B cell (primary cell): Measurements from ENCODE around the gene LRRC75B. TPM values are rescaled to one million over a fixed set of nuclear protein-coding genes. Genes with fewer than 3 reads are reported as not detected.
"Not testable (repeated sequence)": the region's sequence is repeated elsewhere in the genome, so short reads cannot be mapped to it uniquely, and the experiment has no call there.

ENCODE experiments used
- ATAC-seq: fragments of 200-7000 bp; cut with Tn5 transposase; one replicate; pipeline ENCODE4 v1.10.0; 2021; ENCODE audit warnings: low read depth, mild to moderate bottlenecking, moderate number of reproducible peaks, moderate library complexity
- CTCF ChIA-PET: fragments of 350-600 bp; sonication (Branson Sonifier 250); formaldehyde crosslinking; loops from one replicate; lab custom pipeline; 2021; ENCODE audit warnings: antibody characterized with exemption, inconsistent platforms; lab: Charles Lee
- POLR2A ChIA-PET: fragments of 350-600 bp; sonication (Branson Sonifier 250); formaldehyde crosslinking; loops from one replicate; lab custom pipeline; 2021; ENCODE audit warnings: antibody characterized with exemption; lab: Charles Lee
- DNase-seq: peaks from one replicate; pipeline ENCODE4 v3.0.0; 2013
- H2AFZ ChIP-seq: 2 replicates; pipeline ENCODE4 v1.6.1; 2012; ENCODE audit warnings: mild to moderate bottlenecking, low read depth, low read length; ENCODE audit not compliant: insufficient read depth, poor library complexity, severe bottlenecking
- H3K27ac ChIP-seq, 2 donors: 1 replicate in 1 of 2; 2 replicates in 1 of 2; pipeline ENCODE4 v1.5.1; 2012 to 2013; ENCODE audit warnings: low read length in 2 of 2, mild to moderate bottlenecking in 2 of 2, moderate library complexity in 1 of 2
- H3K27me3 ChIP-seq, 4 experiments: fragments of 200-600 bp in 1 of 4; sonication (generic) in 1 of 4; replicated peaks in 1 of 4; 1 replicate in 2 of 4; 2 replicates in 2 of 4; pipeline versions ENCODE4 v1.6.1 to v1.7.0; 2013 to 2016; ENCODE audit warnings: low read length in 3 of 4, mild to moderate bottlenecking in 2 of 4, mixed read lengths in 1 of 4, moderate library complexity in 1 of 4; ENCODE audit not compliant: insufficient read depth in 4 of 4, control insufficient read depth in 3 of 4; ENCODE audit errors: control extremely low read depth in 1 of 4
- H3K36me3 ChIP-seq, 2 experiments: replicated peaks in 1 of 2; 1 replicate in 1 of 2; 2 replicates in 1 of 2; pipeline versions ENCODE4 v1.6.1 to v1.7.1; 2013; ENCODE audit warnings: low read length in 1 of 2; ENCODE audit not compliant: insufficient read depth in 2 of 2, control insufficient read depth in 1 of 2; ENCODE audit errors: control extremely low read depth in 1 of 2, extremely low read depth in 1 of 2
- H3K4me1 ChIP-seq, 2 donors: fragments of 200-600 bp in 1 of 2; sonication (generic) in 1 of 2; 1 replicate in 1 of 2; 2 replicates in 1 of 2; pipeline versions ENCODE4 v1.5.1 to v1.6.1; 2013 to 2017; ENCODE audit warnings: low read length in 2 of 2; ENCODE audit not compliant: control insufficient read depth in 2 of 2, insufficient read depth in 2 of 2
- H3K4me2 ChIP-seq: replicated peaks from 2 replicates; pipeline ENCODE3; 2012; ENCODE audit warnings: mild to moderate bottlenecking, low read depth, low read length; ENCODE audit not compliant: poor library complexity, severe bottlenecking
- H3K4me3 ChIP-seq, 5 experiments: fragments of 200-600 bp in 1 of 5; sonication (generic) in 1 of 5; 1 replicate in 3 of 5; 2 replicates in 2 of 5; pipeline versions ENCODE4 v1.5.1 to v1.7.0; 2011 to 2016; ENCODE audit warnings: low read length in 4 of 5, mild to moderate bottlenecking in 4 of 5, low read depth in 2 of 5, control low read depth in 1 of 5, moderate library complexity in 1 of 5; ENCODE audit not compliant: insufficient read depth in 1 of 5; ENCODE audit errors: control extremely low read depth in 1 of 5, extremely low read depth in 1 of 5
- H3K79me2 ChIP-seq: fragments of 200-600 bp; sonication (generic); one replicate; pipeline ENCODE4 v1.6.0; 2016; ENCODE audit warnings: low read length; ENCODE audit not compliant: control insufficient read depth, insufficient read depth
- H3K9ac ChIP-seq: fragments of 200-600 bp; sonication (generic); 2 replicates; pipeline ENCODE4 v1.6.1; 2017; ENCODE audit warnings: mild to moderate bottlenecking, low read length, moderate library complexity
- H3K9me3 ChIP-seq, 3 donors: one replicate each; pipeline versions ENCODE4 v1.6.1 to v1.7.1; 2013; ENCODE audit warnings: low read length in 2 of 3; ENCODE audit not compliant: control insufficient read depth in 2 of 3, insufficient read depth in 1 of 3; ENCODE audit errors: control extremely low read depth in 1 of 3
- H4K20me1 ChIP-seq: 2 replicates; pipeline ENCODE4 v1.6.0; 2012; ENCODE audit warnings: mild to moderate bottlenecking, low read length; ENCODE audit not compliant: insufficient read depth, control insufficient read depth, poor library complexity, severe bottlenecking
- H3K27ac Mint-ChIP-seq: one replicate; pipeline ENCODE4 v1.8.0; 2021; ENCODE audit warnings: mixed read lengths
- H3K27me3 Mint-ChIP-seq: one replicate; pipeline ENCODE4 v1.8.0; 2021; ENCODE audit warnings: mixed read lengths
- H3K4me1 Mint-ChIP-seq: one replicate; pipeline ENCODE4 v1.8.0; 2021; ENCODE audit warnings: mixed read lengths
- H3K4me3 Mint-ChIP-seq: one replicate; pipeline ENCODE4 v1.8.0; 2021; ENCODE audit warnings: mixed read lengths
- H3K9me3 Mint-ChIP-seq: one replicate; pipeline ENCODE4 v1.8.0; 2022; ENCODE audit warnings: mixed read lengths; ENCODE audit not compliant: insufficient read depth
- WGBS: methylation state at CpG from one replicate; pipeline ENCODE4 v1.1.5; 2013; ENCODE audit warnings: missing lambda C conversion rate; ENCODE audit not compliant: insufficient coverage; 5-methylcytosine and 5-hydroxymethylcytosine counted together
- intact Hi-C: fragments of 100-400 bp; cut with micrococcal nuclease; formaldehyde crosslinking; loops from one replicate; pipeline ENCODE4 v1.10.0; 2022
- polyA plus RNA-seq: library from polyadenylated mRNA; depleted of rRNA; stranded (reverse); fragments of >200 nt; gene quantifications from 2 replicates; pipeline ENCODE4 v1.2.3, GENCODE V29; 2012
- total RNA-seq, 2 donors: library from RNA; stranded (reverse); fragments of 120-200 nt in 1 of 2; gene quantifications; 1 replicate in 1 of 2; 2 replicates in 1 of 2; pipeline versions ENCODE4 v1.2.3 to v1.2.4, GENCODE V29; 2013 to 2022

The LRRC75B gene
- total and polyA plus RNA-seq, 2 donors (not counting 1 experiment from before 2014, with no cell fraction given), result 1.3 to 3.1 TPM

- H3K36me3 ChIP-seq, H3K79me2 ChIP-seq, H3K4me1 ChIP-seq, CTCF ChIA-PET, H3K9me3 Mint-ChIP-seq, H3K27ac ChIP-seq, H3K4me3 ChIP-seq, H3K4me2 ChIP-seq, H3K4me3 Mint-ChIP-seq, H3K27me3 Mint-ChIP-seq, H3K4me1 Mint-ChIP-seq, H3K9ac ChIP-seq, ATAC-seq, H3K9me3 ChIP-seq, H3K27me3 ChIP-seq, H3K27ac Mint-ChIP-seq, H4K20me1 ChIP-seq, DNase-seq, intact Hi-C loops, POLR2A ChIA-PET, H2AFZ ChIP-seq: not testable (repeated sequence)
- WGBS, result 100% methylated on average over 2 of the region's 15 CpGs
Measured at GRCh38 chr22:24614794-24615193, 21.9 kb upstream of the LRRC75B start.

- H3K4me2 ChIP-seq, DNase-seq, H4K20me1 ChIP-seq, H3K9me3 Mint-ChIP-seq, H3K9ac ChIP-seq, H3K27me3 ChIP-seq, ATAC-seq, H3K4me1 Mint-ChIP-seq, H3K4me1 ChIP-seq, H3K9me3 ChIP-seq, H3K27ac Mint-ChIP-seq, POLR2A ChIA-PET, H3K27ac ChIP-seq, intact Hi-C loops, H3K4me3 ChIP-seq, CTCF ChIA-PET, H3K36me3 ChIP-seq, H3K4me3 Mint-ChIP-seq, H2AFZ ChIP-seq, H3K79me2 ChIP-seq, H3K27me3 Mint-ChIP-seq: not testable (repeated sequence)
- WGBS, result 100% methylated on average over 1 of the region's 3 CpGs
Measured at GRCh38 chr22:24609888-24610287, 17.0 kb upstream of the LRRC75B start.

- H3K4me3 Mint-ChIP-seq, H3K27ac ChIP-seq, DNase-seq, H3K9me3 Mint-ChIP-seq, H2AFZ ChIP-seq, H4K20me1 ChIP-seq, H3K27me3 ChIP-seq, POLR2A ChIA-PET, H3K9ac ChIP-seq, H3K27me3 Mint-ChIP-seq, H3K79me2 ChIP-seq, H3K4me2 ChIP-seq, intact Hi-C loops, CTCF ChIA-PET, H3K27ac Mint-ChIP-seq, H3K9me3 ChIP-seq, H3K36me3 ChIP-seq, H3K4me3 ChIP-seq, ATAC-seq: not testable (repeated sequence)
- peaks cover 13% of the 10 kb centered on the region for H3K4me1 Mint-ChIP-seq
- H3K4me1 ChIP-seq, result peaks cover 0 to 12% of the 10 kb centered on the region in 2 donors
- WGBS, result 95% methylated on average over 3 of the region's 6 CpGs
Measured at GRCh38 chr22:24608327-24608726, 15.5 kb upstream of the LRRC75B start.

- WGBS, result 45% methylated on average over 13 of the region's 18 CpGs
- H2AFZ ChIP-seq, result peak overlapping the region; percentile 38
- intact Hi-C loops, result not testable (repeated sequence)
Measured at GRCh38 chr22:24607429-24607983, 14.6 kb upstream of the LRRC75B start.

More at GRCh38 chr22:24607429-24607983, 14.6 kb upstream of the LRRC75B start:
- Mint-ChIP-seq H3K27ac (peak overlapping the region; percentile 81), H3K4me1 (peaks cover 14% of the 10 kb centered on the region), H3K4me3 (peak overlapping the region; percentile 80)
- H3K4me2 ChIP-seq, result peak overlapping the region; percentile 15
- H3K9me3 ChIP-seq, H4K20me1 ChIP-seq, H3K79me2 ChIP-seq, H3K27me3 Mint-ChIP-seq, H3K27me3 ChIP-seq, POLR2A ChIA-PET, H3K36me3 ChIP-seq, H3K9me3 Mint-ChIP-seq, CTCF ChIA-PET: not testable (repeated sequence)
- peak overlapping the region in 1 of 2 donors; percentile 53 for H3K27ac ChIP-seq
- DNase-seq (peak; percentile 37), ATAC-seq (peak; percentile 49)
- peaks cover 0 to 12% of the 10 kb centered on the region in 2 donors for H3K4me1 ChIP-seq
- peak overlapping the region; percentile 52 for H3K9ac ChIP-seq
- peak overlapping the region in 2 of 5 experiments; percentile 8 to 18 for H3K4me3 ChIP-seq
